ENCODE data around the gene UNC80. TPM values are rescaled to one million over a fixed set of nuclear protein-coding genes. Genes with fewer than 3 reads are reported as not detected.

The UNC80 gene
- polyA plus RNA-seq, 1 experiment = not detected

DNA sequence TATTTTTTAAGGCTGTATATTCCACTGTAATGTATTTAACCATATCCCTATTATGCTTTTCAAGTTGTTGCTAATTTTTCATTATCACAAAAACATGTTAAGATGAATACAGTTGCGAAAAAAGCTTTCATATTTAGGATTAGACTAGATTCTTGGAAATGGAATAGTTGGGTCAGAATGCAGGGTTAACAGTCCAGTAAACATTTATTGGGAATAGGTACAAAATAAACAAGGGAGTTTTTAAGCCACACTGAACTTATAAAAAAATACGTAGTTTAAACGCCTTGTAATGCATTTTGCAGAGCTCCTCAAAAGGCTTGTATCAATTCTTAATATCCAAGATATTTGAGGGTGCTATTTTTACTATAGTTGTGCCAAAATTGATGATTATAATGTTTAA lies 266.4 kb downstream of the UNC80 start:
- POLR2A ChIA-PET = no interaction called here
- DNase-seq (ENCODE audit: low read depth, low spot score) = no peak
- H3K9me3 ChIP-seq (ENCODE audit: control insufficient read depth, insufficient read depth, low read length) = no peaks in the 10 kb centered on the region
- TF ChIP-seq, protein P1, sequence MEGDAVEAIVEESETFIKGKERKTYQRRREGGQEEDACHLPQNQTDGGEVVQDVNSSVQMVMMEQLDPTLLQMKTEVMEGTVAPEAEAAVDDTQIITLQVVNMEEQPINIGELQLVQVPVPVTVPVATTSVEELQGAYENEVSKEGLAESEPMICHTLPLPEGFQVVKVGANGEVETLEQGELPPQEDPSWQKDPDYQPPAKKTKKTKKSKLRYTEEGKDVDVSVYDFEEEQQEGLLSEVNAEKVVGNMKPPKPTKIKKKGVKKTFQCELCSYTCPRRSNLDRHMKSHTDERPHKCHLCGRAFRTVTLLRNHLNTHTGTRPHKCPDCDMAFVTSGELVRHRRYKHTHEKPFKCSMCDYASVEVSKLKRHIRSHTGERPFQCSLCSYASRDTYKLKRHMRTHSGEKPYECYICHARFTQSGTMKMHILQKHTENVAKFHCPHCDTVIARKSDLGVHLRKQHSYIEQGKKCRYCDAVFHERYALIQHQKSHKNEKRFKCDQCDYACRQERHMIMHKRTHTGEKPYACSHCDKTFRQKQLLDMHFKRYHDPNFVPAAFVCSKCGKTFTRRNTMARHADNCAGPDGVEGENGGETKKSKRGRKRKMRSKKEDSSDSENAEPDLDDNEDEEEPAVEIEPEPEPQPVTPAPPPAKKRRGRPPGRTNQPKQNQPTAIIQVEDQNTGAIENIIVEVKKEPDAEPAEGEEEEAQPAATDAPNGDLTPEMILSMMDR (IDR thresholded peaks at IDR 0.05; ENCODE audit: low read depth, low read length) = no peak
- CTCF ChIA-PET = no interaction called here
- no peak overlapping the region for H3K4me3 ChIP-seq (ENCODE audit: low read depth, low read length)
- no peak overlapping the region for H3K27ac ChIP-seq (ENCODE audit: low read depth, low read length)
- no peaks in the 10 kb centered on the region for H3K27me3 ChIP-seq (ENCODE audit: control insufficient read depth, insufficient read depth, low read length)

DNA sequence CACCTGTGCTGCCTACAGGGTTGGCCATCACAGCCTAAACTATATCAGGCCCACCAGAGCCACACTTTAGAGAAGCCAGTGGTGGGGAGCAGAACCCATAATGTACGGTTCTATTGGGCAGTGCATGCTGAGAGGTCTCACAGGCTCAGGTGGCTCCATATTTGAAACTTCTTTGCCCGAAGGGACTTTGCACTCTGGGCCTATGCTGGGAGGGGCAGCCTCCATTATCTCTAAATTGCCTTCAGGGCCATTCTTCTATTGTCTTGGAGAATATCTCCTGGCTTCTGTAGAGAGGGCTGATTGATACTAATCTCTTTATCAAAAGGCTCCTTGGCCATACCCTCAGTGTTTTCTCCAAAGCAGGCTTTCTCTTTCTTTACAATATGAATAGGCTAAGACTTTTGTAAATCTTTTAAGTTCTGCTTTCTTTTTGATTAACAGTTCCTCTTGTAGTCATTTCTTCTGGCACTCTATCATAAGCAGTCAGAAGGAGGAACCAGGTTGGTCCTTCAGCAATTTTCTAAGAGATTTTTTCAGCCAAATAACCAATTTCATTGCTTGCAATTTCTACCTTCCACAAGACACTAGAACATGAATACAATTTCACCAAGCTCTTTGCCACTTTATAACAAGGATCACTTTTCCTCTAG lies 275.3 kb downstream of the UNC80 start:
- no peak for DNase-seq (ENCODE audit: low read depth, low spot score)
- Histone ChIP-seq H3K9me3 (ENCODE audit: control insufficient read depth, insufficient read depth, low read length) (no peaks in the 10 kb centered on the region), H3K4me3 (ENCODE audit: low read depth, low read length) (no peak overlapping the region), H3K27ac (ENCODE audit: low read depth, low read length) (no peak overlapping the region), H3K27me3 (ENCODE audit: control insufficient read depth, insufficient read depth, low read length) (no peaks in the 10 kb centered on the region)
- TF ChIP-seq, protein P1 (IDR thresholded peaks at IDR 0.05; ENCODE audit: low read depth, low read length) = no peak
- ChIA-PET POLR2A (no interaction called here), CTCF (no interaction called here)

Small RNA genes within 50 kb of the gene (small RNA-seq; reads per million reads assigned to genes)
- not detected for gene RNA5SP118 (ENCODE audit: insufficient read length, low read depth)

Other genes with a start within 250 kb of the UNC80 start
- gene RPE, start 230.8 kb downstream of the UNC80 start, polyA plus RNA-seq (2011; rRNA removed) = 68.4 and 73.3 TPM in 2 replicates

Data from AG04450 (cell line).